K562 (cell line): ENCODE results near the gene MAD1L1.

Source experiments
- SIX5 ChIP-seq, 2 experiments: IDR thresholded peaks; 2 replicates each; pipeline ENCODE4 v1.6.1; 2011; ENCODE audit warnings: low read length in 2 of 2, borderline replicate concordance in 1 of 2, low read depth in 1 of 2, mild to moderate bottlenecking in 1 of 2, moderate library complexity in 1 of 2; ENCODE audit not compliant: insufficient read depth in 1 of 2
- TF ChIP-seq, protein P1 (sequence below), 3 experiments: IDR thresholded peaks in 2 of 3; conservative IDR thresholded peaks in 1 of 3; 2 replicates each; pipeline ENCODE4 v1.5.1; 2011 to 2012; ENCODE audit warnings: low read length in 3 of 3, mild to moderate bottlenecking in 3 of 3, control low read depth in 2 of 3, improper control_type of control experiment in 1 of 3, inconsistent platforms in 1 of 3, low read depth in 1 of 3, mixed read lengths in 1 of 3, moderate library complexity in 1 of 3; ENCODE audit not compliant: insufficient read depth in 2 of 3

DNA sequence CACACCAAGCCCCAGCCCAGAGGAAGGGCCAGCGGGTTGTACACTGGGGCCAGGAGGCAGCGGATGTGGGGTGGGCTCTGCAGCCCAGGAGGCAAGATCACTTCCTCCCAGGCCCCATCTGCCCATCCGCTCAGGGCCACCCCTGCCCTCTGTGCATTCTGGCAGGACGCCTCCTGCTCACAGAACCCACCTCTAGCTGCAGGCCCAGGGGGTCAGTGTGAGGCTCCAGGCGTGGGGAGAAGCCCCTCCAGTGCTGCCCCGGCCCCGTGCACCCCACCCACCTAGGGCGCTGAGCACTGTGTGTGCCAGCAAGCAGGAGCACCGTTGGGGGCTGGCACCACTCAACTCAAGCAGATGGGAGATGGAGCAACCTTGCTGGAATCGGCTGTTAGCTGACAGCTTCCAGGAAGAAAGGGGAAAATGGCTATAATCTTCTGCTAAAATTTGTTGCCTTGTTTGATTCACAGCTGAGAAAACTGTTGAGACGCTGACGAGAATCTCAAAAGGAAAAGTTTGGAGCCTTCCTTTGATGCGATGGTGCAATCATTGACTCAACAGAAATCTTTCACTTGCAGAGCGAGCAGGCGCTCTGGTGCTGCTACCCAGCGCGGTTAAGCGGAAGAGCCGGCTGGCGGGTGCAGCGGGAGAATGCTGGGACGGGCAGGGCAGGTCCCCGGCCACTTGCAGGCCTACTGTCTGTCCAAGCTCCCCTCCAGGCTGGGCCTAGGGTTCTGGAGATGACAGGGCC, 286.5 kb downstream of the MAD1L1 start:
- TF ChIP-seq, protein P1, sequence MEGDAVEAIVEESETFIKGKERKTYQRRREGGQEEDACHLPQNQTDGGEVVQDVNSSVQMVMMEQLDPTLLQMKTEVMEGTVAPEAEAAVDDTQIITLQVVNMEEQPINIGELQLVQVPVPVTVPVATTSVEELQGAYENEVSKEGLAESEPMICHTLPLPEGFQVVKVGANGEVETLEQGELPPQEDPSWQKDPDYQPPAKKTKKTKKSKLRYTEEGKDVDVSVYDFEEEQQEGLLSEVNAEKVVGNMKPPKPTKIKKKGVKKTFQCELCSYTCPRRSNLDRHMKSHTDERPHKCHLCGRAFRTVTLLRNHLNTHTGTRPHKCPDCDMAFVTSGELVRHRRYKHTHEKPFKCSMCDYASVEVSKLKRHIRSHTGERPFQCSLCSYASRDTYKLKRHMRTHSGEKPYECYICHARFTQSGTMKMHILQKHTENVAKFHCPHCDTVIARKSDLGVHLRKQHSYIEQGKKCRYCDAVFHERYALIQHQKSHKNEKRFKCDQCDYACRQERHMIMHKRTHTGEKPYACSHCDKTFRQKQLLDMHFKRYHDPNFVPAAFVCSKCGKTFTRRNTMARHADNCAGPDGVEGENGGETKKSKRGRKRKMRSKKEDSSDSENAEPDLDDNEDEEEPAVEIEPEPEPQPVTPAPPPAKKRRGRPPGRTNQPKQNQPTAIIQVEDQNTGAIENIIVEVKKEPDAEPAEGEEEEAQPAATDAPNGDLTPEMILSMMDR (IDR thresholded peaks at IDR 0.05 in 2 of 3, conservative IDR thresholded peaks at IDR 0.05 in 1 of 3; ENCODE audit: insufficient read depth in 2 of 3, low read depth in 1 of 3, low read length in 3 of 3), result no peak
- TF ChIP-seq SIX5 (IDR thresholded peaks at IDR 0.05; ENCODE audit: borderline replicate concordance in 1 of 2, insufficient read depth in 1 of 2, low read depth in 1 of 2, low read length in 2 of 2), result no peak
